ENCODE results near the gene RPP30.
"Not testable (repeated sequence)": the region's sequence is repeated elsewhere in the genome, so short reads cannot be mapped to it uniquely, and the experiment has no call there.

RPP30 gene

GRCh38 chr10:90871279-90871765 is 452 bp upstream of the RPP30 start:
- DNase-seq (ENCODE audit: low read depth in 2 of 2), result peak in 1 of 2 donors; percentile 9

- DNase-seq (ENCODE audit: low read depth in 2 of 2), result no peak
Measured at GRCh38 chr10:90872648-90873020, 860 bp downstream of the RPP30 start.

- no peak for DNase-seq (ENCODE audit: low read depth in 2 of 2)
Measured at GRCh38 chr10:90879062-90879461, 7.3 kb downstream of the RPP30 start.

- not testable (repeated sequence) for DNase-seq (ENCODE audit: low read depth in 2 of 2)
Measured at GRCh38 chr10:90880059-90880719, 8.4 kb downstream of the RPP30 start.

- DNase-seq (ENCODE audit: low read depth in 2 of 2), result no peak
Measured at GRCh38 chr10:90884431-90884830, 12.7 kb downstream of the RPP30 start.

- no peak for DNase-seq (ENCODE audit: low read depth in 2 of 2)
Measured at GRCh38 chr10:90885176-90885575, 13.4 kb downstream of the RPP30 start.

- DNase-seq (ENCODE audit: low read depth in 2 of 2), result no peak
Measured at GRCh38 chr10:90887555-90887954, 15.8 kb downstream of the RPP30 start.

GRCh38 chr10:90888387-90888786 is 16.6 kb downstream of the RPP30 start:
- no peak for DNase-seq (ENCODE audit: low read depth in 2 of 2)

- DNase-seq (ENCODE audit: low read depth in 2 of 2), result no peak
Measured at GRCh38 chr10:90889636-90890035, 17.9 kb downstream of the RPP30 start.

GRCh38 chr10:90890347-90890746 is 18.6 kb downstream of the RPP30 start:
- no peak for DNase-seq (ENCODE audit: low read depth in 2 of 2)

GRCh38 chr10:90893190-90893589 is 21.4 kb downstream of the RPP30 start:
- no peak for DNase-seq (ENCODE audit: low read depth in 2 of 2)

- DNase-seq (ENCODE audit: low read depth in 2 of 2), result not testable (repeated sequence)
Measured at GRCh38 chr10:90896916-90897315, 25.1 kb downstream of the RPP30 start.

GRCh38 chr10:90905925-90906324 is 34.2 kb downstream of the RPP30 start:
- no peak for DNase-seq (ENCODE audit: low read depth in 2 of 2)

GRCh38 chr10:90906596-90906995 is 34.8 kb downstream of the RPP30 start:
- no peak for DNase-seq (ENCODE audit: low read depth in 2 of 2)

- DNase-seq (ENCODE audit: low read depth in 2 of 2), result peak; percentile 15 to 38
Measured at GRCh38 chr10:90911133-90912051, 39.6 kb downstream of the RPP30 start.

- DNase-seq (ENCODE audit: low read depth in 2 of 2), result no peak
Measured at GRCh38 chr10:90912174-90912573, 40.4 kb downstream of the RPP30 start.

- no peak for DNase-seq (ENCODE audit: low read depth in 2 of 2)
Measured at GRCh38 chr10:90912854-90913479, 41.2 kb downstream of the RPP30 start.

- DNase-seq (ENCODE audit: low read depth in 2 of 2), result no peak
Measured at GRCh38 chr10:90913774-90914420, 42.1 kb downstream of the RPP30 start.

- DNase-seq (ENCODE audit: low read depth in 2 of 2), result no peak
Measured at GRCh38 chr10:90914992-90915765, 43.4 kb downstream of the RPP30 start.

- DNase-seq (ENCODE audit: low read depth in 2 of 2), result no peak
Measured at GRCh38 chr10:90915766-90916075, 43.9 kb downstream of the RPP30 start.
